ENCODE results near the gene PCBP3. TPM values are rescaled to one million over a fixed set of nuclear protein-coding genes. Genes with fewer than 3 reads are reported as not detected.

Gene PCBP3
- total RNA-seq, 2 experiments from 2014 or later: 5.3 to 6.6 TPM

DNA sequence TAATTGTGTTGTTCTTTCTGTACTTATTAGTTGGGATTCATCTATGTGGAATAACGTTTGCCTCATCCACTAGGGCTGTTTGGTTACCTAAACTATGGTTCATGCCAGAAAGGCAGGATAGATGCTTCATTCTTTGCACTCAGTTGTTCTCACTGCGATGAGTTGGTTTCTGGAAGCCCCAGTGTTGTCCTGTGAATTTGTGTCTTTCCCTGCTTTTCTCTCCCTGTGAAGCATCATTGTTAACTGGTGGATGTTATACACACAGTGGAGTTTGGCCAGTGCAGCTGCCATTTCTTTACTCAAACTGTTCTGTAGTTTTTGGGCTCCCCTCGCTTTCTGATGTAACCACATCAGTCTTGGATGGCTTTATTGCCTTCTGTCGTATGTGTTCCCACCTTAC is 194.4 kb downstream of the PCBP3 start:
- DNase-seq: no peak
- POLR2A ChIA-PET: no interaction called here
- peaks cover 13% of the 10 kb centered on the region for H3K9me3 Mint-ChIP-seq
- H3K4me3 Mint-ChIP-seq: no peak overlapping the region
- H3K36me3 Mint-ChIP-seq: peaks cover 9% of the 10 kb centered on the region
- no peaks in the 10 kb centered on the region for H3K4me1 Mint-ChIP-seq (ENCODE audit: low read depth)
- H3K27me3 Mint-ChIP-seq: no peaks in the 10 kb centered on the region
- H3K27ac Mint-ChIP-seq: no peak overlapping the region
- CTCF ChIA-PET: no interaction called here
- intact Hi-C loops (cut with micrococcal nuclease): no loop called here

DNA sequence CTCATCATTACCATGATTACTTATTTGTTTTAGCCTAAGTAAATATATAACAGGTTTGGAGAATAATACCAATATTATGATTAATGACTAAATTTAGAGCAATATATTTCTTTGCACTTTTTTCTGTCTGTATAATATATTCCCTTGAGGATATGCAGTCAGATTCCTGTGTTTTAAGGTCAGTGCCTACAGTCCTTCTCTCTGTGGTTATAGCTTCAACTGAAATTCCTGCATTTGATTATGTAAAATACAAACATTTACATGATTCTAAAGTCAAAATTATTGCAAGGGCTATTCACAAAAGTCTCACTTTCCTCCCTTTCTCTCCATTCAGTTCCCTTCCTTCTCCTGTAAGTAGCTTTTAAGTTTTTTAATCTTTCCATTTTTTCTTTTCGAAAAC is 195.1 kb downstream of the PCBP3 start:
- DNase-seq: no peak
- Mint-ChIP-seq H3K4me3 (no peak overlapping the region), H3K27ac (no peak overlapping the region), H3K36me3 (peaks cover 9% of the 10 kb centered on the region), H3K4me1 (ENCODE audit: low read depth) (no peaks in the 10 kb centered on the region), H3K27me3 (no peaks in the 10 kb centered on the region), H3K9me3 (peaks cover 13% of the 10 kb centered on the region)
- POLR2A ChIA-PET: interaction anchor here (0.6 kb wide), 1 partner anchor 398 kb away, joined by 4 read pairs; no protein-coding TSS in a partner anchor
- intact Hi-C loops (cut with micrococcal nuclease): no loop called here
- CTCF ChIA-PET: no interaction called here

DNA sequence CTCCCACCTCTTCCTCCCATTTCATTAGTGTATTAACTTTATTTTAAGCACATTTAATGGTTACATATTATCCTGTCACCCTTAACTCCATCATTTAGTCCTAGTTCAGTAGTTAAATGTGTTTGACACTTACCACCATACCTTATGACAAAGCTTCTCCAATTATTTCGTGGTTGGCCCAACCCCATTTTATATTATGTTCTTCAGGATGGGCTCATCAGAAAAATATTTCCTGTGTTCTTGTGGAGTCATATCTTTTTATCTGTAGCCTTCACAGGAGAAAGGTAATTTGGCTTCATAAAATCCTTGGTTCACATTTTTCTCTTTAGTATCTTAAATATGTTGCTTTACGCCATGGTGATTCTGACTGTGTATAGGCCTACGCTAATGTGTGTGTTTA is 195.7 kb downstream of the PCBP3 start:
- POLR2A ChIA-PET: interaction anchor here (0.6 kb wide), 1 partner anchor 399 kb away, joined by 4 read pairs; no protein-coding TSS in a partner anchor
- no peak for DNase-seq
- Mint-ChIP-seq H3K4me3 (no peak overlapping the region), H3K27ac (no peak overlapping the region), H3K36me3 (peaks cover 9% of the 10 kb centered on the region), H3K4me1 (ENCODE audit: low read depth) (no peaks in the 10 kb centered on the region), H3K27me3 (no peaks in the 10 kb centered on the region), H3K9me3 (peaks cover 13% of the 10 kb centered on the region)
- CTCF ChIA-PET: no interaction called here
- intact Hi-C loops (cut with micrococcal nuclease): no loop called here

DNA sequence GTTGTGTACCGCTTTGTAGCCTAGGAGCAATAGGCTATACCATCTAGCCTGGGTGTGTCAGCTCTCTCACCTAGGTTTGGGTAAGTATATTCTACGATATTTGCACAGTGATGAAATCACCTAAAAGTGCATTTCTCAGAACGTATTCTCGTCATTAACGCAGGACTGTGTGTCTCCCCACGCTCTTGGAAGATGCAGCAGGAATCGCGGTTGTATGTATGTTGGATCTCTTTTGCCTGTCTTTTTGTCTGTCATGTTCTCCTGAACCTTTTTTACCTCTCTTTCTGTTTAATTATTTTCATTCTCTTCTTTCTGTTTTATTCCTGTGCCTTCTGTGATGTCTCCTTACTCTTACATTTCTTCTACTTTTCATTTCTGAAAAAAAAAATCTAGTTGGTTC is 197.5 kb downstream of the PCBP3 start:
- H3K27me3 Mint-ChIP-seq: no peaks in the 10 kb centered on the region
- POLR2A ChIA-PET: no interaction called here
- H3K4me3 Mint-ChIP-seq: no peak overlapping the region
- H3K36me3 Mint-ChIP-seq: peaks cover 9% of the 10 kb centered on the region
- peaks cover 4% of the 10 kb centered on the region for H3K4me1 Mint-ChIP-seq (ENCODE audit: low read depth)
- no peak overlapping the region for H3K27ac Mint-ChIP-seq
- DNase-seq: no peak
- CTCF ChIA-PET: no interaction called here
- peaks cover 13% of the 10 kb centered on the region for H3K9me3 Mint-ChIP-seq
- intact Hi-C loops (cut with micrococcal nuclease): no loop called here

DNA sequence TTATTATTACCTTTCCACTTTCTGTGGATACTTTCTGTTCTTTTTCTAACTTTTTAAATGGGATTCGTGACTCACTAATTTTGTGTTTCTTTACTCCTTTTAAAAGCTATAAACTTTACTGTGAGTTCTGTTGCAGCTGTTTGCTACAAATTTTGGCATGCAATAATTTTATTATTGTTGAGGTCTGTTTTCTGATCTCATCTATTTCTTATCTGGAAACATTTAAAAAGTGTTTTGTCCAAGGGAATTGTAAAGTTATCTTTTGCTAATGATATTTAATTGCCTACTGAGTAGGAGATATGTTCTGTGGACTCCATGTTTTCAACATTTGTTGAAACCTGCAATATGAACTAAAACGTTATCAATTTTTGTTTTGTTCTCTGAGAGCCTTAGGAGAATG is 199.9 kb downstream of the PCBP3 start:
- Mint-ChIP-seq H3K27me3 (no peaks in the 10 kb centered on the region), H3K4me3 (no peak overlapping the region), H3K36me3 (peaks cover 9% of the 10 kb centered on the region), H3K4me1 (ENCODE audit: low read depth) (peaks cover 4% of the 10 kb centered on the region), H3K9me3 (peaks cover 13% of the 10 kb centered on the region), H3K27ac (no peak overlapping the region)
- CTCF ChIA-PET: no interaction called here
- intact Hi-C loops (cut with micrococcal nuclease): no loop called here
- DNase-seq: no peak
- POLR2A ChIA-PET: no interaction called here

DNA sequence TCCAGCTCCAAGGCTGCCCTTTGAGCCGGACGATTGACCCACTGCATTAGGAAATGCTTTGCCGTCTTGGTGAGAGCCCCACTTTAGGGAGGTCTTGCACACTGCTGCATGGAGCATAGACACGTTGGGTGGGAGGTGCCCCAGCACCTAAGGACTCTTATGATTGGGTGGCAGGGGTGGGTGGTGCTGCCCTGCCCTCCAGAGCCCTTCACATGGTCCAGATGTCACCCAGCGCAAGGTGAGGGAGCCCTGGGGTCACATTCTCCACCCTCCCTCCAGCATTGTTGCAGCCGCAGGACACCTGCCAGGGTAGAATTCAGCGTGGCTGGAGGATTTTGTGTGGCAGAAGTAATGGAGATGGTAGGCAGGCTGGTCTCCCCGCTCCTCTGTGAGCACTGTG is 200.7 kb downstream of the PCBP3 start:
- ChIA-PET CTCF (interaction anchor here (1.3 kb wide), 1 partner anchor 79 kb away, joined by 3 read pairs; no protein-coding TSS in a partner anchor), POLR2A (no interaction called here)
- DNase-seq: no peak
- Mint-ChIP-seq H3K27me3 (no peaks in the 10 kb centered on the region), H3K27ac (no peak overlapping the region), H3K4me3 (no peak overlapping the region), H3K36me3 (peaks cover 9% of the 10 kb centered on the region), H3K9me3 (peaks cover 13% of the 10 kb centered on the region), H3K4me1 (ENCODE audit: low read depth) (peaks cover 4% of the 10 kb centered on the region)
- intact Hi-C loops (cut with micrococcal nuclease): no loop called here

DNA sequence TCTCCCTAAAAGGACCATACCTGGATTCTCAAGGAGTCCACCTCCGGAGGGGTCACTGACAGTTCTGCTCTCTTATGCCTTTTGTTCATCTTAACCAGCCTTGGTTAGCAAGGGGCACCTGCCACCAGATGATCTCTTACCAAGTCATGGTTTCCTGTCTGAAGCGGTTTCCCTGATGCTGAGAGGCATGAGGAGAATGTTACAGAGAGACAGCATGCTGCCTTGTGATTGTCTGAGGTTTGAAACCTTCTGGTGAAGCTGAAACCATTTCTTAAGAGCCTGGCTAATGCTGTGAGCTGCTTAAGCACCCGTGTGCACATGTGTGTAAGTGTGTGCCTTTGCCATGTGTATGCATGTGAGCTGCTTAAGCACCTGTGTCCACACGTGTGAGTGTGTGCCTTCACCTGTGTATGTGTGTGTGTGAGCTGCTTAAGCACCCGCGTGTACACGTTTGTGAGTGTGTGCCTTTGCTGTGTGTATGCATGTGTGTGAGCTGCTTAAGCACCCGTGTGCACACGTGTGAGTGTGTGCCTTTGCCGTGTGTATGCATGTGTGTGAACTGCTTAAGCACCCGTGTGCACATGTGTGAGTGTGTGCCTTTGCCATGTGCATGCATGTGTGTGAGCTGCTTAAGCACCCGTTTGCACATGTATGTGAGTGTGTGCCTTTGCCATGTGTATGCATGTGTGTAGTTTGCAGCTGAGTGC is 201.7 kb downstream of the PCBP3 start:
- H3K27me3 Mint-ChIP-seq: peaks cover 6% of the 10 kb centered on the region
- ChIA-PET POLR2A (no interaction called here), CTCF (interaction anchor here (1.3 kb wide), 1 partner anchor 78 kb away, joined by 3 read pairs; no protein-coding TSS in a partner anchor)
- H3K4me1 Mint-ChIP-seq (ENCODE audit: low read depth): peaks cover 4% of the 10 kb centered on the region
- intact Hi-C loops (cut with micrococcal nuclease): no loop called here
- peaks cover 9% of the 10 kb centered on the region for H3K36me3 Mint-ChIP-seq
- peaks cover 13% of the 10 kb centered on the region for H3K9me3 Mint-ChIP-seq
- H3K27ac Mint-ChIP-seq: no peak overlapping the region
- no peak overlapping the region for H3K4me3 Mint-ChIP-seq
- no peak for DNase-seq

DNA sequence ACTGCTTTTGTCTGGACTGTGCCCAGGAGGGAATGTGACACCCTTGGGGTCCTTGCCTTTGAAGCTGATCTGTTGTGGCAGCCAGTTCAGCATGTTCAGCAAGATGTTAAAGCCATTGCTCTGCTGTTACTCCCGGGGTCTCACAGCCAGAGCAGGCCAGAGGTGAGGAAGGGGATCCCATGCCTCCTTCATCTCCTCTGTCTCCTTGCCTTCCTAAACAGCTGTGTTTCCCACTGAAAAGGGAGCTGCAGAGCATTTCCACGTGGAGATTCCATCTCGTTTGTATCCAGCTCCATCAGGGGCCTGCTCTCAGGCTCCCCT is 202.2 kb downstream of the PCBP3 start:
- Mint-ChIP-seq H3K27ac (no peak overlapping the region), H3K9me3 (peaks cover 13% of the 10 kb centered on the region), H3K4me1 (ENCODE audit: low read depth) (peaks cover 4% of the 10 kb centered on the region), H3K4me3 (no peak overlapping the region), H3K36me3 (peaks cover 9% of the 10 kb centered on the region), H3K27me3 (peaks cover 8% of the 10 kb centered on the region)
- CTCF ChIA-PET: interaction anchor here (1.3 kb wide), 1 partner anchor 77 kb away, joined by 3 read pairs; no protein-coding TSS in a partner anchor
- POLR2A ChIA-PET: no interaction called here
- DNase-seq: no peak
- intact Hi-C loops (cut with micrococcal nuclease): no loop called here

DNA sequence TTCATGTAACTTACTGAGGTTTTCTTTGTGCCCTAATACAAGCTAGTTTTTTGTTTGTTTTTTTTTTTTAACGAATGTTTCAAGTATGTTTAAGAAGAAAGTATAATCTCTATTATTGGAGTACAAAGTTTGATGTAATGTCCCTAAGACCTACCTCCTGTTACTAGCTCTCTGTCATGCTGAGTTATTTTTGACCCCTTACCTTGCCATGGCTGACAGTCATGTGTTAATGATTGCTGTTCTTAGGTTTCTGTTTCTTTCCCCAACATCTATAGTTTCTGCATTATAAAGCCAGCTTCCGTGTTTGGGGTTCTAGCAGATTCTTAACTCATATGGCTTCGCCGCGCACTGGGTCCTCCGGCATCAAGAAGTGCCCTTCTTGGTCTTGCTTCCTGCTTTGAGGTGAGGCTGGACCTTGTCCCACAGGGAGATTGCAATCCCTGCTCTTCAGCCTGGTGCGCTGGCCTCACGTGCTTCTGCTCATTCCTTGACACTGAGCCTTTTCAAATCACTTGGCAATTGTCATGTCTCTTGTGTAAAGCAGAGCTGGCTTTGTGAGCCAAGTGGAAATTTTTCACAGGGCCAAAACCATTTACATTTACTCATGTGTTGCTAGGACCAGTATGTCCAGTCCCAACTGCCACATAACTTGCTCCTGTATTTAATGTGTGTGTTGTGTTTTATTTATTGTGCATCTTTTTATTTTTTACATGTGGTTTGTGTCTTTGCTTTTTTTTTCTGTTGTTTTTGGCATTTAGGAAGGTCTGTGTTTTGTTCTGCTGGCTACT is 203.0 kb downstream of the PCBP3 start:
- DNase-seq: no peak
- H3K36me3 Mint-ChIP-seq: peaks cover 5% of the 10 kb centered on the region
- peaks cover 6% of the 10 kb centered on the region for H3K9me3 Mint-ChIP-seq
- intact Hi-C loops (cut with micrococcal nuclease): no loop called here
- peaks cover 4% of the 10 kb centered on the region for H3K4me1 Mint-ChIP-seq (ENCODE audit: low read depth)
- ChIA-PET CTCF (no interaction called here), POLR2A (interaction anchor here (0.7 kb wide), 1 partner anchor 110 kb away, joined by 3 read pairs; no protein-coding TSS in a partner anchor)
- H3K4me3 Mint-ChIP-seq: no peak overlapping the region
- H3K27me3 Mint-ChIP-seq: peaks cover 10% of the 10 kb centered on the region
- no peak overlapping the region for H3K27ac Mint-ChIP-seq

DNA sequence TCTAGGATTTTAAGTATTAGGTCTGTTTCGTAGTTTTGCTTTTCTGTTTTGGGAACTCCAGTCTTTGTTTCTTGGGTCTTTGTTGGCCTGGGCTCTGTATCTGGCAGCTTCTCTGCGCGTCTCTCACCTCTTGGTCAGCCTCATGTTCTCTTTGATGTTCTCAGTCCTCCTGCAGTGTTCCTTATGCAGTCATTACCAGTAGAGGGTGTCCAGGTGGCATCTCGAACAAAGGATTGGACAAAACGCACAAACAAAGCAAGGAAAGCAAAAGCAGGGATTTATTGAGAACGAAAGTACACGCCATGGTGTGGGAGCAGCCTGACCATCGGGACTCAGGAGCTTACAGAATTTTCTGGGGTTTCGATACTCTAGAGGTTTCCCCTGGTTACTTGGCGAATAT is 204.3 kb downstream of the PCBP3 start:
- H3K4me3 Mint-ChIP-seq: no peak overlapping the region
- no peaks in the 10 kb centered on the region for H3K36me3 Mint-ChIP-seq
- CTCF ChIA-PET: no interaction called here
- POLR2A ChIA-PET: no interaction called here
- H3K9me3 Mint-ChIP-seq: no peaks in the 10 kb centered on the region
- peaks cover 4% of the 10 kb centered on the region for H3K4me1 Mint-ChIP-seq (ENCODE audit: low read depth)
- DNase-seq: no peak
- no peak overlapping the region for H3K27ac Mint-ChIP-seq
- intact Hi-C loops (cut with micrococcal nuclease): no loop called here
- H3K27me3 Mint-ChIP-seq: peaks cover 10% of the 10 kb centered on the region

DNA sequence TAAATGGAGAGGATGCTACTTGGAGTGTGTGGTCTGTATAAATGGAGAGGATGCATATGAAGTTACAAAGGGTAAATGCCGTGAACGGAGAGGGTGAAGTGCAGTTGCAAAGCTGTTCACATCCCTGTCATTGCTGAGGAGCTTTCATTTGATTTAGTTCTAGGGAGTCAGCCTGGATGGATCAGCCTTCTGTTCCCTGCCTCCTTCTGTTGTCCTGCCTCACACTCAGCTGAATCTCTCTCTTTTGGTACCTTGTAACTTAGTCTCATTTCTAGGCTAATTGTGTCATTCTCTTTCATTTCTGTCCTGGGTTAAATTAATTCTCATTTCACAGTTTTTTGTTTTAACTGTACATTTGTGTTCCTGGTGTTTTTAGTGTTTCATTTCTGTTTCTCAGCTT is 204.8 kb downstream of the PCBP3 start:
- peaks cover 10% of the 10 kb centered on the region for H3K27me3 Mint-ChIP-seq

DNA sequence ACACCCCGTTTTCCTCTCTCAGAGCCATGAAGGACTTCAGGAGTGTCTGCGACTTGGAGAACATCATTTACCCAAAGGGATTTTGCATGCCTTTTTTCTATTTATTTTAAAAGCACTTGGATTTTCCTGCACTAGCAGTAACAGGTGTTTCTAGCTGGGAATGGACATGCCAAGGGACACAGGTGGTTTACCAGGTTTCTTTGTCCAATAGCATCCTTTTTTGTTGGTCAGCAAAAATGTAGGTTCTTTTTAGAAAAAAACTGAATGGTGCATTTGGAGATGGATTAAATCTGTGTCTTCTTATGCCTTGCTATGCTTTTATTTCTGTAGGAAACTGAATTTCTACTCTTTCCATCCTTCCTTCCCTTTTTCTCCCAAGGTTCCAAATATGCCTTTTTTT is 205.3 kb downstream of the PCBP3 start:
- intact Hi-C loops (cut with micrococcal nuclease): no loop called here
- Mint-ChIP-seq H3K36me3 (no peaks in the 10 kb centered on the region), H3K27ac (no peak overlapping the region), H3K27me3 (peaks cover 10% of the 10 kb centered on the region), H3K9me3 (no peaks in the 10 kb centered on the region), H3K4me1 (ENCODE audit: low read depth) (peaks cover 4% of the 10 kb centered on the region), H3K4me3 (no peak overlapping the region)
- ChIA-PET CTCF (no interaction called here), POLR2A (no interaction called here)
- no peak for DNase-seq

More for the DNA sequence above, 204.8 kb downstream of the PCBP3 start:
- no peak overlapping the region for H3K4me3 Mint-ChIP-seq
- POLR2A ChIA-PET: no interaction called here
- CTCF ChIA-PET: no interaction called here
- peaks cover 4% of the 10 kb centered on the region for H3K4me1 Mint-ChIP-seq (ENCODE audit: low read depth)
- H3K9me3 Mint-ChIP-seq: no peaks in the 10 kb centered on the region
- H3K27ac Mint-ChIP-seq: no peak overlapping the region
- DNase-seq: no peak
- intact Hi-C loops (cut with micrococcal nuclease): no loop called here
- no peaks in the 10 kb centered on the region for H3K36me3 Mint-ChIP-seq

DNA sequence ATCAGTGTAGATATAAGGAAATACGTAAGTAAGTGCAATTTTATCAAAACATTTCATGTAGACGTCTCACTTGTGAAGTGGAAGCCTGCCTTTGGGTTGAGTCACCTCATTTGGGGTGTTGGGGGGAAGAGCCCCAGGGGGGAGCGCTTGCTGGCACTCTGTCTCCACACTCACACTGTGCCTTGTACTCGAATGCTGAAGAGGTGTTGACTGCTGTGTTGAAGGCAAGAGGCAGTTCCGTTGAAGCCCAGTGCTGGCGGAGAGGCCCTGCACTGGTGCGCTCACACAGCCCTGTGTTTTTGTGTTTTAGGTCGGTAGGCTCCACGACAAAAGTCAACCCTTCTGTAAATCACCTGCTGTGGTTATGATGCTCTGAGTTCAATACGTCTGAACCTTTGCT is 206.1 kb downstream of the PCBP3 start:
- Mint-ChIP-seq H3K36me3 (no peaks in the 10 kb centered on the region), H3K9me3 (no peaks in the 10 kb centered on the region), H3K27me3 (peaks cover 10% of the 10 kb centered on the region), H3K4me3 (no peak overlapping the region), H3K4me1 (ENCODE audit: low read depth) (peaks cover 4% of the 10 kb centered on the region), H3K27ac (no peak overlapping the region)
- CTCF ChIA-PET: no interaction called here
- DNase-seq: no peak
- intact Hi-C loops (cut with micrococcal nuclease): no loop called here
- POLR2A ChIA-PET: no interaction called here
